T47D (cell line): ENCODE measurements around the gene SPPL2B.
"Not testable (repeated sequence)": the region's sequence is repeated elsewhere in the genome, so short reads cannot be mapped to it uniquely, and the experiment has no call there.

ENCODE experiments used
- DNase-seq, 2 experiments: peaks; one replicate each; pipeline versions ENCODE4 v3.0.0 to v3.0.0-alpha.2; 2011 to 2012; ENCODE audit warnings: low read depth in 1 of 2, low spot score in 1 of 2
- JUND ChIP-seq: IDR thresholded peaks from 2 replicates; pipeline ENCODE4 v1.6.1; 2012; ENCODE audit warnings: low read depth
- in situ Hi-C: cut with HindIII; loops from 2 replicates; pipeline ENCODE4 v1.10.0; 2016; ENCODE audit warnings: low sequenced_read_pairs, low pct_unique_long_range_greater_than_20kb

The SPPL2B gene

DNA sequence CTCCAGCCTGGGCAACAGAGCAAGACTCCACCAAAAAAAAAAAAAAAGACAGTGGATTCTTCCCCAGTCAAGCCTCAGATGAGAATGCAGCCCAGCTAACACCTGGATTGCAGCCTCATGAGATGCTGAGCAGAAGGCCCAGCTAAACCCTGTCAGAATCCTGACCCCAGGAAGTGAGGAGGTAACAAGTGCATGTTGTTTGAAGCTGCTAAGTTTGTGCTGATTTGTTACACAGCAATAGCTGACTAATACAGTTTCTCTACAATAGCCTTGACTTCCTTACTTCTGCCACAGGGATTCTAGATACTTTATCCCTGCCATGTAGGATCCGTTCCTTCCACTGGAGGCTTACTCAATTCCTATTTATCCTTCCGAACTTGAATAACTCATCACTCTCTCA lies 52.1 kb downstream of the SPPL2B start:
- in situ Hi-C loops = no loop called here
- TF ChIP-seq JUND = no peak
- DNase-seq = no peak

DNA sequence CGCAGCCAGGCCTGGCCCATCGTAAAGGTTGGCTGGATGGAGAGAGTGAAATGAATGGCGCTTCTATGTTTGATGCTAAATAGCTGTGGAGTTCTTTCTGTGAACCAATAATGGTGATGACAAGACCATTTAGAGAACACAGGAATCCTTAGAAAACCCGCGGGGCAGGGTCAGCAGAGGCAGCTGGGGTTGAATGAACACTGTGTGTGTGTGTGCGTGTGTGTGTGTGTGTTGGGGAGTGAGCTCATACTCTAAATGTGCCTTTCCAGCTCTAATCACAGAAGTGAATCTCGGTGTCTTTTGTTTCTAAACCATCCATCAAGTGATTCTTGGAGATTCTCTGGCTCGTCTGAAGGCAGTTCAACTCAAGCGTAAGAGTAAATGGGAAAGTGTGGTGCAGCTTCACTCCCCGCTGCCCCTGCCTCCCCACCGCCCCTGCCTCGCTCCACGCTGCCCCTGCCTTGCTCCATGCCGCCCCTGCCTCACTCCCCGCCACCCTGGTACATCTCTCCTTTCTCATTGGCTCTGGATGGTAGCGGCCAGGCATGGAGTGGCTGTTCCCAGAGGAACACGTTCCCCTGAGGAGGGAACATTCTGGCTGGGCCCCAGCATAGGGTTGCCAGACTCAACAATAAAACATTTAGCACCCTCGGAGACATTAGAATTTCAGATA lies 52.8 kb downstream of the SPPL2B start:
- no peak for DNase-seq
- TF ChIP-seq JUND = no peak

DNA sequence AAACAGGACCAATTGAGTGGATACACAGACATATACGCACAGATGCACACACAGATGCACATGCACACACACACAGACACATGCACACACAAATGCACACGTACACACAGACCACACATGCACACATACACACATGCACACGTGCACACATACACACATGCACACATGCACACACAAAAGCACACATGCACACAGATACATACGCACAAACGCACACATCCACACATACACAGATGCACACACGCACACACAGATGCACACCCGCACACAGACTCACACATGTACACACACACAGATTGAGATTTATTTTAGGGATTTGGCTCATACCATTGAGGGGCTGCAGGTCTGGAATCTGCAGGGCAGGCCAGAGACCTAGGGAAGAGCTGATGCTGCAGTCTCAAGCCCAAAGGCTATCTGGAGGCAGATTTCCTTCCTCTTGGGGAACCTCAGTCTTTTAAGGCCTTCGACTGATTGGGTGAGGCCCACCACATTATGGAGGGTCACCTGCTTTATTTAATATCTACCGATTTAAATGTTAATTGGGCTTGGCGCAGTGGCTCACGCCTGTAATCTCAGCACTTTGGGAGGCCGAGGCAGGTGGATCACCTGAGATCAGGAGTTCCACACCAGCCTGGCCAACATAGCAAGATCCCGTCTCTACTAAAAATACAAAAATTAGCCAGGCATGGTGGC lies 54.2 kb downstream of the SPPL2B start:
- TF ChIP-seq JUND = no peak

More for the DNA sequence above, 52.8 kb downstream of the SPPL2B start:
- in situ Hi-C loops = no loop called here

DNA sequence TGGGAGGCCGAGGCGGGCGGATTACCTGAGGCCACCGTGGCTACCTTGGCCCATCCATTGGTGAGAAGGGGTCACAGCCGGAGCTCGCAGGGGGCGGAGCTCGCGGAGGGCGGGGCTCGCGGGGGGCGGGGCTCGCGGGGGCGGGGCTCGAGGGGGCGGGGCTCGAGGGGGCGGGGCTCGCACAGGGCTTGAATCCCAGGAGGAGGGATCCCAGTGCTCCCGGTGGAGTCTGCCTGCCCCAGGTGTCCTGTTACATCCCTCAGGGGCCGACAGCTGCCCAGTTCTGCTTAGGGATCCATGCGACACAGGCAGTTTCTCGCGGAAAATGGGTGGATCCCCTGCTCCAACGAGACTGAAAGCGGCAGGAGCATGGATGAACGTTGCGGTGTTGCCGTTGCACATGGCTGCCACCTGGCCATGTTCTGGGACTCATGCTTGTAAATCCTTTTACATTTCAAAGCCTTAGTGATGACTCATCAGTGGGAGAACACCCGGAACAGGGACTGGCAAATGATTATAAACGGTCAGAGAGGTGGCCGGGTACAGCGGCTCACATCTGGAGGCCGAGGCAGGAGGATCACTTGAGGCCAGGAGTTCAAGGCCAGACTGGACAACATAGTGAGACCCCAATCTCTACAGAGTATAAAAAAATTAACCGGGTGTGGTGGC lies 56.7 kb downstream of the SPPL2B start:
- peak; percentile 97 to 98 for DNase-seq
- no peak for TF ChIP-seq JUND
- in situ Hi-C loops = no loop called here

More for the DNA sequence above, 54.2 kb downstream of the SPPL2B start:
- in situ Hi-C loops = no loop called here
- DNase-seq = no peak

DNA sequence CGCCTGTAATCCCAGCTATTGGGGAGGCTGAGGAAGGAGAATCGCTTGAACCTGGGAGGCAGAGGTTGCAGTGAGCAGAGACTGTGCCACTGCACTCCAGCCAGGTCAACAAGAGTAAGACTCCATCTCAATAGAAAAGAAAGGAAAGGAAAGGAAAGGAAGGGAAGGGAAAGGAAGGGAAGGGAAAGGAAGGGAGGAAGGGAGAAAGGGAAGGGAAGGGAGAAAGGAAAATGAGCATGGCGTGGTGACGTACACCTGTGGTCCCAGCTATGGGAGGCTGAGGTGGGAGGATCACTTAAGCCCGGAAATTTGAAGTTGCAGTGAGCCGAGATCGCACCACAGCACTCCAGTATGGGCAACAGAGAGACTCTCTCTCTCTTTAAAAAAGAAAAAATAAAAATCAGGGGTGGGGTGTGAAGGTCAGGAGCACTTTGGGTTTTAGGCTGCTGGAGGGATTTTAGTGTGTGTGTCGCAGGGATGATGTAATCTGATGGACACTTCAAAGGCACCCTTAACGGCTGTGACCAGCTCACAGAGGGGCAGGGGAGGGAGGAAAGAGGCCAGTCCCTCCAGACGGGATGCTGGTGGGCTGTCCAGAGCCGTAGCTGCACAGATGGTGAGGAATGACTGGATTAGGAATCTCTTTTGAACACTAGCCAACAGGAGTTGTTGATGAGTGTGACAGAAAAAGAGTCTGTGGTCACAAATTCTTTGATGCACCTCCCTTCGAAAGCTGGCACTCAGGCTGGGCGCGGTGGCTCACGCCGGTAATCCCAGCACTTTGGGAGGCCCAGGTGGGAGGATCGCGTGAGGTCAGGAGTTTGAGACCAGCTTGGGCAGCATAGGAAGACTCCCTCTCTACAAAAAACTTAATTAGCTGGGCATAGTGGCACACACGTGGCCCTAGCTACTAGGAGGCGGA lies 59.1 kb downstream of the SPPL2B start:
- in situ Hi-C loops = no loop called here
- DNase-seq = no peak
- TF ChIP-seq JUND = no peak

DNA sequence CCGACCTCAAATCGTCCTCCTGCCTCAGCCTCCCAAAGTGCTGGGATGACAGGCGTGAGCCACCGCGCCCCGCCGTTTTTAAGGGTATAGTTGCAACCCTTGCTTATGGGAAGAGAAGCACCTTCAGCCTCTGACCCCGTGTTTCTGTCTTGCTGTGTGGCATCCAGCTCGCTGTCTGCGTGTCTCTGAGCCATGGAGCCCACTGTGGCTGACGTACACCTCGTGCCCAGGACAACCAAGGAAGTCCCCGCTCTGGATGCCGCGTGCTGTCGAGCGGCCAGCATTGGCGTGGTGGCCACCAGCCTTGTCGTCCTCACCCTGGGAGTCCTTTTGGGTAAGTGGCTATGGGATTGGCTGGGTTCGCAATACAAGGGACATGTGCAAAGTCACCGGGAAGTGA lies 61.1 kb downstream of the SPPL2B start:
- in situ Hi-C loops = no loop called here
- no peak for TF ChIP-seq JUND
- no peak for DNase-seq

DNA sequence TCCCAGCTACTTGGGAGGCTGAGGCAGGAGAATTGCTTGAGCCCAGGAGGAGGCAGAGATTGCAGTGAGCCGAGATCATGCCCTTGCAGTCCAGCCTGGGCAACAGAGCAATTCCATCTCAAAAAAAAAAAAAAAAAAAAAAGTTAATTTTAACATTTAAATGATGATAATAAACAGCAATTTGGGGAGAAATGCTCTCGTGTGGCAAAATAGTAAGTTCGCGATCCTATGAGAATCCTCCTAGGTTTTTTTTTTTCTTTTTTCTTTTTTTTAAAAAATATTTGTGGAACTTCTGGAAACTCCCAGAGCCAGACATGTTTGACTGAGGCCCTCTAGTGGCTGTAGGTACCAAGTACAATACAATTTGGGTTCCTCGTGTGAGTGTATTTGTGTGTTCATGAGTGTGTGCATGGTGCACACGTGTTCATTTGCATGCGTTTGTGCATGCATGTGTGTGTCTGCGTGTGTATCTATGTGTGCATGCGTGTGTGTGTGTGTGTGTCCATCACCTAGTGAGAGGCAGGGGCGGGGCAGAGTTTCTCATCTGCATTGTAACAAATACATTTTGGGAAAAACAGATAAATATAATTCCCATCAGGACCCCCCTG lies 62.7 kb downstream of the SPPL2B start:
- peak; percentile 28 to 65 for DNase-seq
- TF ChIP-seq JUND = no peak
- in situ Hi-C loops = no loop called here

DNA sequence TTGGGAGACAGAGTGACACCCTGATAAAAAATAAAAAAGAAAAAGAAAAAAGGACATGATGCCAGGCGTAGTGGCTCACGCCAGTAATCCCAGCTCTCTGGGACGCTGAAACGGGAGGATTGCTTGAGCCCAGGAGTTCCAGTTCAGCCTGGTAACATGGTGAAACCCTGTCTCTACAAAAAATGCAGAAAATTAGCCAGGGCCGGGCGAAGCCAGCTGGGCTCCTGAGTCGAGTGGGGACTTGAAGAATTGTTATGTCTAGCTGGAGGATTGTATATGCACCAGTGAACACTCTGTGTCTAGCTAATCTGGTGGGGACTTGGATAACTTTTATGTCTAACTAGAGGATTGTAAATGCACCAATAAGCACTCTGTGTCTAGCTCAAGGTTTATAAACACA lies 63.9 kb downstream of the SPPL2B start:
- in situ Hi-C loops = no loop called here
- no peak for TF ChIP-seq JUND
- no peak for DNase-seq

DNA sequence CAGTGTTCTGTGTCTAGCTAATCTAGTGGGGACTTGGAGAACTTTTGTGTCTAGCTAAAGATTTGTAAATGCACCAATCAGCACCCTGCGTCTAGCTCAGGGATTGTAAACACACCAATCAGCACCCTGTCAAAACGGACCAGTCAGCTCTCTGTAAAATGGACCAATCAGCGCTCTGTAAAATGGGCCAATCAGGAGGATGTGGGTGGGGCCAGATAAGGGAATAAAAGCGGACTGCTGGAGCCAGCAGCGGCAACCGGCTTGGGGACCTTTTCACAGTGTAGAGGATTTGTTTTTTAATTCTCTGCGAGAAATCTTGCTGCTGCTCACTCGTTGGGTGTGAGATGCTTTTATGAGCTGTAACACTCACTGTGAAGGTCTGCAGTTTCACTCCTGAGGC lies 64.4 kb downstream of the SPPL2B start:
- in situ Hi-C loops, DNase-seq: not testable (repeated sequence)

DNA sequence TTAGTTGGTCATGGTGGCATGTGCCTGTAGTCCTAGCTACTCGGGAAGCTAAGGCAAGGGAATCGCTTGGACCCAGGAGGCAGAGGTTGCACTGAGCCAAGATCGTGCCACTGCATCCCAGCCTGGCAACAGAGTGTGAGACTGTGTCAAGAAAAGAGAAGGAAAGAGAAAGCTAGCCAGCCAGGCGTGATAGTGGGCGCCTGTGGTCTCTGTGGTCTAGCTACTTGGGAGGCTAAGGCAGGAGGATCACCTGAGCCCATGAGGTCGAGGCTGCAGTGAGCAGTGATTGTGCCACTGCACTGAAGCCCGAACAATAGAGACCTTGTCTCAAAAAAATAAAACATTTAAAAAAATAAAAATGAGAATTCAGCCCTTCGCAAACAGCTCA lies 65.6 kb downstream of the SPPL2B start:
- in situ Hi-C loops = no loop called here
- TF ChIP-seq JUND = no peak
- DNase-seq = no peak

DNA sequence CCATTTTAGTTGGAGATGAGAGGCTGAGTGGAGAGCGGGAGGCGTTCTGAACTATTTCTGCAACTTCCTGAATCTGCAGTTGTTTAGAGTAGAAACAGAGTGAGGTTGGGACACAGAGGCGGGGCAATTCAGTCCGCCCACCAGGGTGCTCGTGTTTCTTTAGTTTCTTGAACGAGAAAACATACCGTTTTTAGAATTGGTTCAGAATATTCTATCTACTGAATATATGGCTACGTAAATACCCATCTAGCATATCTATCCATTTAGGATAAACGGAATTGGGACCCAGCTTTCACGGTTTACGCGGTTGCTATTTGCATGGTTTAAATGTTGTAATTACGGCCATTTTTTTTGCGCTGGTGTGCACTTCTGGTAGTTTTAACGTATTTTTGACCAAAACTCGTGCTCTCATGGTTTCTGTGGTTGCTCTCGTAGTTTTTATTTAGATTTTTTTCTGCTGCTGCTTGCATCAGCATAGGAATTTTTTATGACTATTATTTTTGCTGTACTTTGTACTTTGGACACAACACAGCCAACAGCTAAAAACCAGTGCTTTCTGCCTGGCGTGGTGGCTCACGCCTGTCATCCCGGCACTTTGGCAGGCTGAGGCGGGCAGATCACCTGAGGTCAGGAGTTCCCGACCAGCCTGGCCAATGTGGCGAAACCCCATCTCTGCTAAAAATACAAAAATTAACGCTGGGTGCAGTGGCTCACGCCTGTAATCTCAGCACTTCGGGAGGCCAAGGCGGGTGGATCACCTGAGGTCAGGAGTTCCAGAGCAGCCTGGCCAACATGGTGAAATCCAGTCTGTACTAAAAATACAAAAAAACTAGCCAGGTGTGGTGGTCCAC lies 66.2 kb downstream of the SPPL2B start:
- no peak for DNase-seq
- in situ Hi-C loops = no loop called here

DNA sequence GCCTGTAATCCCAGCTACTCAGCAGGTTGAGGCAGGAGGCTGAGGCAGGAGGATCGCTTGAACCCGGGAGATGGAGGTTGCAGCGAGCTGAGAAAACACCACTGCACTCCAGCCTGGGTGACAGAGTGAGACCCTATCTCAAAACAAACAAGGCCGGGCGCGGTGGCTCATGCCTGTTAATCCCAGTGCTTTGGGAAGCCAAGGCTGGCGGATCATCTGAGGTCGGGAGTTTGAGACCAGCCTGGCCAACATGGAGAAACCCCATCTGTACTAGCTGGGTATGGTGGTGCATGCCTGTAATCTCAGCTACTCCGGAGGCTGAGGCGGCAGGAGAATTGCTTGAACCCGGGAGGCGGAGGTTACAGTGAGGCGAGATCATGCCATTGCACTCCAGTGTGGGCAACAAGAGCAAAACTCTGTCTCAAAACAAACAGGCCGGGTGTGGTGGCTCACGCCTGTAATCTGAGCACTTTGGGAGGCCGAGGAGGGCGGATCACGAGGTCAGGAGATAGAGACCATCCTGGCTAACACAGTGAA lies 66.9 kb downstream of the SPPL2B start:
- in situ Hi-C loops, DNase-seq: not testable (repeated sequence)

More for the DNA sequence above, 66.2 kb downstream of the SPPL2B start:
- no peak for TF ChIP-seq JUND

DNA sequence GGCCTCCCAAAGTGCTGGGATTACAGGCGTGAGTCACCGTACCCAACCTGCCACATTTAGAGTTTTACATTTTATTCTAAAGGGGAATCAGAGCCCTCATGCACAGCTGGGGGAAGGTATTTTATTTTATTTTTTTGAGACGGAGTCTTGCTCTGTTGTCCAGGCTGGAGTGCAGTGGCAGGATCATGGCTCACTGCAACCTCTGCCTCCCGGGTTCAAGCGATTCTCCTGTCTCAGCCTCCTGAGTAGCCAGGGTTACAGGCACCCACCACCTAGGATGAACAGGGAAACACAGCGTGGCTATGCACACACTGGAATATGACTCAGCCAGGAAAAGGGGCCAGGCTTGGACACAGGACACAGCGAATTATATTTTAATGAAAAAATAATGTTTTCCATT lies 68.7 kb downstream of the SPPL2B start:
- DNase-seq, in situ Hi-C loops: not testable (repeated sequence)
